ENCODE data around the gene UPF2. TPM values are rescaled to one million over a fixed set of nuclear protein-coding genes. Genes with fewer than 3 reads are reported as not detected.
"Not testable (repeated sequence)": the region's sequence is repeated elsewhere in the genome, so short reads cannot be mapped to it uniquely, and the experiment has no call there.

UPF2 gene
- 10 to 100 TPM; 38.5 to 39.6 TPM for total RNA-seq

- CTCF ChIA-PET, result interaction anchor here (0.7 to 1.6 kb wide), 4 partner anchors 11 to 87 kb away, joined by 3 to 4 read pairs (median 4); no protein-coding TSS in a partner anchor
- POLR2A ChIA-PET, result interaction anchor here (0.6 to 1.4 kb wide), 6 partner anchors 20 to 969 kb away, joined by 3 to 8 read pairs (median 5); partner anchors contain the start of genes CDC123, DHTKD1 and NUDT5
Observed at GRCh38 chr10:12042797-12043651, at the start of gene UPF2. Gene UPF2 (minus strand): TSS chr10:12042809. CDS start chr10:12035423, 7,386 bp downstream.

GRCh38 chr10:12091421-12091820 lies 48.8 kb upstream of the UPF2 start:
- ChIA-PET CTCF (no interaction called here), POLR2A (no interaction called here)

DNA sequence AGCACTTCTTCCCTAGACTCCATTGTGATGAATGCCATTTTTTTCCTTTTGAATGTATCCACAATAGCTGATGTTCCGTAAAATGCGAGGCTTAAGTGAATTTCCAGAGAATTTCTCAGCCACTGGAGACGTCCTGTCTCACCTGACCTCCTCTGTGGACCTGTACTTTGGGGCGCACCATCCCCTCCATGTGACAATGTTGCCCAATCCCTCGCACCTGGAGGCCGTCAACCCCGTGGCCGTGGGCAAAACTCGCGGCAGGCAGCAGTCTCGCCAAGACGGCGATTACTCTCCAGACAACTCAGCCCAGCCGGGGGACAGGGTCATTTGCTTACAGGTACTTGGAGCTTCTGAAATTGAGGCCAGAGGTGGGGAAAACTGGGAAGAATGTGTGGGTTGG lies 46.3 kb upstream of the UPF2 start:
- CTCF ChIA-PET, result no interaction called here
- POLR2A ChIA-PET, result no interaction called here

DNA sequence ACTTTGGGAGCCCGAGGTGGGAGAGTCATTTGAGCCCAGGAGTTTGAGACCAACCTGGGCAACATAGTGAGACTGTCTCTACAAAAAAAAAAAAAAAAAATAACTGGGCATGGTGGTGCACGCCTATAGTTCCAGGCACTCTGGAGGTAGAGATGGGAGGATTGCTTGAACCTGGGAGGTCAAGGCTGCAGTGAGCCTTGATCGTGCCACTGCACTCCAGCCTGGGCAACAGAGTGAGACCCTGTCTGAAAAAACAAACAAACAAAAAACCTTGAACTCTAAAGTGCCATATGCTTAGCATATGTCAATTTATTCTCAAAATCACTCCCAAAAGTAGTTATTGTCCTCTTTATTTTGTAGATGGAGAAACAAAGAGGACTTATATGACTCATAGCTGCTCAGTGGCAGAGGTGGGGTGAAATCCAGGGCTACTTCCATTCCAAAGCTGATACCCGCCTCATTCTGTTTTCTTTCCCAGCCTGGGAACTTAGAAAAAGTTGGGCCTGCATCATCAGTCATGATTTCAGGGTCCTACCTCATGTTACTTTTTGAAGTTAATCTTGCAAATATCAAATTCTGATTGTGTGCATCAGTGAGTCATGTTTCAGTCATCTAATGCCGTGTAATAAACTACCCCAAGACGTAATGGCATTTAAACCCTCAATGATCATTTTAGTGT lies 39.4 kb upstream of the UPF2 start:
- CTCF ChIA-PET, result interaction anchor here (1.6 kb wide), 1 partner anchor 12 kb away, joined by 4 read pairs; no protein-coding TSS in a partner anchor

GRCh38 chr10:12081470-12081869 lies 38.9 kb upstream of the UPF2 start:
- POLR2A ChIA-PET, result no interaction called here
- CTCF ChIA-PET, result interaction anchor here (1.2 to 1.6 kb wide), 2 partner anchors 12 to 115 kb away, joined by 3 to 4 read pairs; no protein-coding TSS in a partner anchor

More for the DNA sequence above, 39.4 kb upstream of the UPF2 start:
- POLR2A ChIA-PET, result no interaction called here

DNA sequence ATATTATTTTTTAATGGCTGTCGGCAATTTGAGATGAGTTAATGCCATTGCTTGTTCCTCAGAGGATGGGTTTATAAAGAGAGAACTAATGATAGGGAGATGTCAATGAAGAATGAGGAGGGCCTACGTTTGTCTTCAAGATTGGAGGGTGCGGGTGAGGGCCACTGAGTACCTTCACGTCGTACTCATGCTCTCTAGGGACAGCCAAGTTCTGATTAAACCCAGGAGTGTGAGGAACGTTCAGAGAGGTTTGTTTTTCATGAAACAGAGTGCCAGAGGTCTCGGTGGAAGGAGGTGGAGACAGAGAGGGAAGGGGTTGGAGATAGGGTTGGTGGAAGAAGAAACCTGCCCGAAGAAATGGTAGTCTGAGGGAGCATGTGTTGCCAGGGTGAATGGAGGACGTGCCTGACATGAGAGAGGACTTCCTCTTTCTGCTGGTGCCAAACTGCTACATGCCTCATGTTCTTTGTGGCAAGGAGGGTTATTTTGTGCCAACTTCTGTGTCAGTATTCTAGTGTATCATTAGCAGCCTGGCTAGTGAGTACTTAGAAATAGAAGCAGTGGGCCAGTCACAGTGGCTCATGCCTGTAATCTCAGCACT lies 35.1 kb upstream of the UPF2 start:
- ChIA-PET CTCF (no interaction called here), POLR2A (no interaction called here)

DNA sequence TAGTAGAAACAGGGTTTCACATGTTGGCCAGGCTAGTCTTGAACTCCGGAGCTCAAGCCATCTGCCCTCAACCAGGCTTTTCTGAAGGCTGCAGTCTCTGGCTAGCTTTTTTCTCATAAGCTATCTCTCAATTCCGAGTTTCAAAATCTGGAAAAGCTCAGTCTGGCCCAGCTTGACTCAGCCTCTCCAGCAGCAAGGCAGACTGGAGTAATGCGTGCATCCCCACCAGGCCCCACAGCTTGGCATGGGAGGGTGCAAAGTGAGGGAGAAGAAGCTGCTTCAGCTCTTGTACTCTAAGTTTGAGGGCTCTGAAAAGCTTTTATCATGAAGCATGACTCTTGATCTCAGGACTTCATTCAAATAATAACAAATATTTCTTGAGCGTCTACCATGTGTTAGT lies 30.9 kb upstream of the UPF2 start:
- ChIA-PET CTCF (no interaction called here), POLR2A (no interaction called here)

GRCh38 chr10:12071441-12071840 lies 28.8 kb upstream of the UPF2 start:
- CTCF ChIA-PET, POLR2A ChIA-PET: not testable (repeated sequence)

- POLR2A ChIA-PET, result interaction anchor here (0.6 to 1.0 kb wide), 3 partner anchors 26 to 125 kb away, joined by 3 to 6 read pairs (median 4); no protein-coding TSS in a partner anchor
Observed at GRCh38 chr10:12068449-12069269, 26.1 kb upstream of the UPF2 start, which contains the start of gene DHTKD1. Gene DHTKD1 (plus strand): TSS chr10:12068954. CDS start chr10:12069034, 80 bp downstream.

DNA sequence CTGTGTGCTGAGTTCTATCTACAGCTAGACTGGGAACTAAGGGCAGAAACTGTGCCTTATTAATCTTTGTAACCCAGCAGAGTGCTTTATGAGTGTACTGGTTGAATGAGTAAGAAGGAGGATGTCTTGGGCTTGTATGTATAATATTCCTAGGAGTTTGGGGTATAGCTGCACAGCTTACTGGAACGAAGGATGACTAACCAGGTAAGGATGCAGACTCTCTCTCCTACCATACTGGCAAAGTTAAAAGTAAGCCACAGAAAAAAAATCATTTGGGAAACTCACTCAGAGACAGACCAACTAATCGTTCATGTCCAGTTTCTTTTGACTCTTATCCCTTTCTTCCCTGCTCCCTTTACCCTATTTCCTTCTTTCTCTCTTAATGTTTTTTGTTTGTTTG lies 24.7 kb upstream of the UPF2 start:
- ChIA-PET POLR2A (no interaction called here), CTCF (no interaction called here)

More at GRCh38 chr10:12068449-12069269, 26.1 kb upstream of the UPF2 start, which contains the start of gene DHTKD1:
- CTCF ChIA-PET, result interaction anchor here (0.6 to 1.2 kb wide), 3 partner anchors 15 to 62 kb away, joined by 3 read pairs; no protein-coding TSS in a partner anchor

- CTCF ChIA-PET, result no interaction called here
- POLR2A ChIA-PET, result interaction anchor here (0.7 kb wide), 2 partner anchors 20 to 63 kb away, joined by 5 read pairs; no protein-coding TSS in a partner anchor
Observed at GRCh38 chr10:12063483-12063818, 20.8 kb upstream of the UPF2 start.

DNA sequence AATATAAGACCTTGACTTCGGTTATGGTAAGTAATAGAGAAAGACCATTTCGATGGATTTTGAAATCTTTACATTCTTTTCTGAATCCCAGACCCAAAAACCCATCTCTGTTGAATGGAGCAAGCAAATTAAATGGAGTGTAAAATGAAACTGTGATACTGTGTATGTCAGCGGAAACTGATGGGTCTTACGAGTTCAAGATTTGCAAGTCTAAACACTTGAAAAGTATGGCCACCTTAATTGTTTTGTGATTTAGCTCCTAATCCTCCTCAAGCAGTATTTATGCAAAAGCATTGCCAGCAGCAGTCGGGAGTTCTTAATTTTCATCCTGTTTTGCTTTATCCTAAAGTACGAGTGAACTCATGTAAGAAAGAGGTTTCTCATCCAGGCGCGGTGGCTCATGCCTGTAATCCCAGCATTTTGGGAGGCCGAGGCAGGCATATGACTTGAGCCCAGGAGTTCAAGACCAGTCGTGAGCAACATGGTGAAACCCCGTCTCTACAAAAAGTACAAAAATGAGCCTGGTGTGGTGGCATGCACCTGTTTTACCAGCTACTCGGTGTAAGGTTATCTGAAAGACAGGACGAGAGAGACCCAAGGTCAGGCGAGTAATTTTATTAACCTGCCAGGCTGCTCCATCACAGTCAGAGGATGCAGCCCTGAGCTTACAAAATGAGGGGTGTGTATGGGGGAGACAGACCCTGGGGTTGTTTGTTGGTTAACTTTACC lies 20.3 kb upstream of the UPF2 start:
- CTCF ChIA-PET, result no interaction called here
- POLR2A ChIA-PET, result interaction anchor here (0.7 kb wide), 1 partner anchor 19 kb away, joined by 5 read pairs; no protein-coding TSS in a partner anchor

DNA sequence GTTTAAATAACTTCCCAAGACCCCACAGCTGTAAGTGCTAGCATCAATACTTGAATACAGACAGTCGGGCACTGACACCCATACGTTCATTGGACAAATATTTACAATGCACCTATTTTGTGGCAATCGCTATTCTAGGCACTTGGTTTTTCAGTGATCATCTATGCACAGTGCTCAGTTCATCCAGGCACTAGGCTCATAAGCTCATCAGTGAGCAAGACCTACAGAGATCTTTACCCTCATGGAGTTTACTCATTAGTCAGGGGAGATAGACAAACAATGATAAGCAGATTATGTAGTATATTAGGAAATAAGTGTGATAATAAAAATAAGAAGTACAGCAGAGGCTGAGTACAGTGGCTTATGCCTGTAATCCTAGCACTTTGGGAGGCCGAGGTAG lies 18.5 kb upstream of the UPF2 start:
- POLR2A ChIA-PET, result no interaction called here
- CTCF ChIA-PET, result interaction anchor here (0.6 to 1.0 kb wide), 2 partner anchors 43 to 145 kb away, joined by 3 read pairs; no protein-coding TSS in a partner anchor

GRCh38 chr10:12056748-12057147 lies 14.1 kb upstream of the UPF2 start:
- POLR2A ChIA-PET, result interaction anchor here (0.7 kb wide), 1 partner anchor 110 kb away, joined by 3 read pairs; no protein-coding TSS in a partner anchor
- CTCF ChIA-PET, result interaction anchor here (0.6 kb wide), 1 partner anchor 12 kb away, joined by 4 read pairs; no protein-coding TSS in a partner anchor

DNA sequence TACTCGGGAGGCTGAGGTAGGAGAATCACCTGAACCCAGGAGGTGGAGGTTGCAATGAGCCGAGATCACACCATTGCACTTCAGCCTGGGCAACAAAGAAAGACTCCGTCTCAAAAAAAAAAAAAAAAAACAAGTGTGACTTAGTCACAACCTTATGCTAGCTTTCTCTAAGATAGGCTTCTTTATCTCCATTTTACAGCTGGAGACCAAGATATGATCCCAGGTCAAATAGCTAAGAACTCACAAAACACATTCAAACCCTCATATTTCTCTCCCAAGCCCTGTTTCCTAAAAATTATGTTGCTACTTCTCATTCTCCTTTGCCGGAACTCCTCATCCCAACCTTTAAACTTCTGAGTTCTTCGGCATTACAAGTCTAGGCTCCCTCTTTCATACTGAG lies 13.1 kb upstream of the UPF2 start:
- ChIA-PET CTCF (no interaction called here), POLR2A (interaction anchor here (0.6 kb wide), 1 partner anchor 9 kb away, joined by 3 read pairs; no protein-coding TSS in a partner anchor)

GRCh38 chr10:12051241-12051640 lies 8.6 kb upstream of the UPF2 start:
- POLR2A ChIA-PET, result interaction anchor here (1.0 kb wide), 1 partner anchor 85 kb away, joined by 5 read pairs; no protein-coding TSS in a partner anchor
- CTCF ChIA-PET, result no interaction called here

- CTCF ChIA-PET, result no interaction called here
- POLR2A ChIA-PET, result no interaction called here
Observed at GRCh38 chr10:12050528-12050927, 7.9 kb upstream of the UPF2 start.

GRCh38 chr10:12048547-12048946 lies 5.9 kb upstream of the UPF2 start:
- POLR2A ChIA-PET, result no interaction called here
- CTCF ChIA-PET, result no interaction called here
